Stimulated activated CD4-positive, alpha-beta T cell treated with anti-CD3 and anti-CD28 coated beads, Interleukin-1b, Interleukin-23, amount 100 ng/mL, for 1 hour (primary cell): Measurements from ENCODE around the gene LAP3.
A peak's percentile ranks its signal among the peaks of the same experiment; 100 is the strongest.

Source experiments
- DNase-seq, 2 donors: peaks; one replicate each; pipeline ENCODE4 v3.0.0-alpha.2; 2020; ENCODE audit warnings: low read depth in 2 of 2

LAP3 gene

DNA sequence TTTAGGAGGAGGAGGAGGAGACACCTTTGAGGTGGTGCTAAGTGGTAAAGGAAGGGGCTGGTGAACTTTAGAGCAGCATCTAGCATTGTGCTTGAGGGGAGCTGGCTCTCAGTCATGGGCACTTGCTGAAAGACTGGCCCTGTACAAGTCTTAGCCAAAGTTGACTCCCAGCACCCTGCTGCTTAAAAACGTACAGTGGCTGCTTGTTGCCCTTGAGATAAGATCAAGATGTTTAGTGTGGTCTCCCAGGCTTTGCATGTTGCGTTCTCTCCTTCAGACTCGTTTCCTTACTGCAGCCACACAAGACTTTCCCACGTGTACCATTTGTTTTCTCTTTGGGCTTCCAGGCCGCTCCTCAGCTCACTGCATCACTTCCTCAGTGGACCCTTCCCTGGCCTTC, 39.3 kb downstream of the LAP3 start:
- DNase-seq: no peak

GRCh38 chr4:17618926-17619325, 41.9 kb downstream of the LAP3 start:
- DNase-seq: no peak

DNA sequence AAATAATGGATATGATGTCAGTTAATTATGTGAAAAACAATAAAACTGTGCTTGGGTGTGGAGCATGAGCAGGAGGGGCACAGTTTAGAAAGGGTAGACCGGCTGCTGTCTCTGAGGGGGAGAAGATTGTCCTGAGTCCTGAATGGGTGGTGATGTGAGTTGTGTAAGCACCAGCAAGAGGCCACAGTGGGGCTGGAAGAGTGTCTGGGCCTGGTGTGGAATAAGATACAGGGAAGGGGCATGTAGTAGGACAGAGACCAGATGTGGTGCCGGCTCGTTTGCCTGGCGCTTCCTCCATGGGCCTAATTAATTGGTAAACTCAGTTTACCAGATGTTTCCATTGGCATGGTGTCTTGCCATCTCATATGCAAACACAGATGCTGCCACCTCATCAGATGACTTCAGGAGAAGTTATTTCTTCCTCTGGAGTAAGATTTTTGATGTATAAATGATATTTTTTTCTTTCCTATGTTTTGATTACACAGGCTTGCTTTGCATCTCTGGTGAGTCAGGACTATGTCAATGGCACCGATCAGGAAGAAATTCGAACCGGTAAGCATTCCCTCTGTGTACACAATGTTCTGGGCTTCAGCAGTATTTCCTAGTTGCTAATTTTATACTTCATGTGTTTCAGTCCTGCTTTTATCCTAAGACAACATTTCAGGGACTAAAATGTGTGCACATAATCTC, 42.6 kb downstream of the LAP3 start:
- DNase-seq: no peak

DNA sequence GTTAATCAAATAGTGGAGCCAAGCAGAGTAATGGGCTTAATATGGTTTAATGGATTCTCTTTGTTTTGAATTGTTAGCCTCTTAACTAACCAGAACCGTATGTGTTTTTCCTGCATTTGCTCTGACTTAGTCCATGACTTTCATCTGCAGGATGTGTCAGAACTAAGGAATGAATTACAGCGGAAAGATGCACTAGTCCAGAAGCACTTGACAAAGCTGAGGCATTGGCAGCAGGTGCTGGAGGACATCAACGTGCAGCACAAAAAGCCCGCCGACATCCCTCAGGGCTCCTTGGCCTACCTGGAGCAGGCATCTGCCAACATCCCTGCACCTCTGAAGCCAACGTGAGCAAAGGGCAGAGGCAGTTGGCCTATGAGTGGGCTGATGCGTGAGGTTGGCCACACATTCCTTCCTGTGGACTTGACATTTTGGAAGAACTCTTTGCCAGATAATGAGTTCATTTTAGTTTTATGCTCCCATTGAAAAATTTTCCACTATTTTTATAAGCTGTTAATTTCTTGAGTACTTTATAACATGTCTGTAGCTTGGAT, 46.5 kb downstream of the LAP3 start:
- DNase-seq: no peak

GRCh38 chr4:17624821-17625220, 47.8 kb downstream of the LAP3 start:
- no peak for DNase-seq

DNA sequence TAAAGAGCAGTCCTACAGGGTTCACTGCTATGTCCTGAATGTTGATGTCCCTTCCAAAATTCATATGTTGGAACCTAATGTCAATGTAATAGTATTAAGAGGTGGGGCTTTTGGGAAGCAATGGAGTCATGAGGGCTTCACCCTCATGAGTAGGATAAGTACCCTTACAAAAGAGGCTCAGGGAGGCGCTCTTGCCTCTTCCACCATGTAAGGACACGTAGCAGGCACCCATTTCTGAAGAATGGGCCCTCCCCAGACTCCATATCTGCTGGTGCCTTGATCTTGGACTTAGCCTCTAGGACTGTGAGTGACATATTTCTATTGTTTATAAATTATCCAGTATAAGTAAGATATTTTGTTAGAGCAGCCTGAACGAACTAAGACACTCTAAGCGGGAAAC, 53.2 kb downstream of the LAP3 start:
- no peak for DNase-seq

- no peak for DNase-seq
Observed at GRCh38 chr4:17633600-17633999, 56.6 kb downstream of the LAP3 start.

- no peak for DNase-seq
Observed at GRCh38 chr4:17635056-17635455, 58.1 kb downstream of the LAP3 start.

DNA sequence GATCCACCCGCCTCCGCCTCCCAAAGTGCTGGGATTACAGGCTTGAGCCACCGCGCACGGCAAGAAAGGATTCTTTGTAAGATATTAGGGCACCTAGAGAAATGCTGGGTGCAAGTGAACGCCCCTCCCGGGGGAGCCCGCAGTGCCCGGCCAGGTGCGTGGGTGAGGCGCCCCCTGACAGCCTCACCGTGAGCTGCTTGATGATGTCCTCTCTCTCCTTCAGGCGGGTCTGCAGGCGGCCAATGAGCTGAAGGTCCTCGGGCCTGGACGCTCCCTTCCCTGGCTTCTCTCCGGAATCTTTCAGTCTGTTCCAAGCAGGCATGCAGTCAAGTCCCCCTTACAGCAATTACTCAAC, 59.3 kb downstream of the LAP3 start:
- DNase-seq: no peak

- DNase-seq: peak; percentile 17 to 63
Observed at GRCh38 chr4:17636696-17637622, 60.0 kb downstream of the LAP3 start.

DNA sequence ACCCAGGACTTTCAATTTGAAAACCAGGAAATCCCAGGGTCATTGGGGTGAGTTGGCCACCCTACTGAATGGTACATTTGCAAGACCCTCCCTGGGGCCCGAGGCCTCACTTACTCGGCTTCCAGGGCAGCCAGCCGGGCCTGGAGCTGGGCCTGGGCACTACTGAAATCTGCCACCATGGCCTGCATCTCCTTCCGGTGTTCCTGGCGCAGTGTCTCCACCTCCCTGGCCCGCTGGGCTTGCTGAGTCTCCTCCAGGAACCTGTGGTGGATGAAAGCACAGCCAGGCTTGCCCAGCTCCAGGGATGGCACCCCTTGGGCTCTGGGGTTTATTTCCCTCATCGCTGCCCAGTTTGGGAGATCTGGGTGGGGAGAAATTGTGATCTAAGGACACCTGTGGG, 62.1 kb downstream of the LAP3 start:
- DNase-seq: no peak

DNA sequence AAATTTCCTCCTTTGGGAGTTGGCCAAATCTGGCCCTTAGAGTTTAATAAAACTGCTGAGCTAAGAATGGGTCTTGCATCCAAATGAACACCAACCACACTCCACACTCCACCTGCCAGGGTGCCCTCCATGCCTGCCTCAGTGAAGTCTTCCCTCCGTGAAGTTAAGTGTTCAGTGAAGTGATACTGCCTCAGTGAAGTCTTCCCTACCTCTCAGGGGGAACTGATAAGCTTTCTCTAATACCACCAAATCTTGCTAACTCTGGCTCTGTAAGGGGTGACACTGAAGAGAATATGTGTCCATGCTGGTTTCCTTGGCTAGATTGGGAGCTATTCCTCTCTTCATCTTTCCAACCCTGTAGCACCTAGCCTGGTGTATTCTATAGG, 65.4 kb downstream of the LAP3 start:
- DNase-seq: no peak

DNA sequence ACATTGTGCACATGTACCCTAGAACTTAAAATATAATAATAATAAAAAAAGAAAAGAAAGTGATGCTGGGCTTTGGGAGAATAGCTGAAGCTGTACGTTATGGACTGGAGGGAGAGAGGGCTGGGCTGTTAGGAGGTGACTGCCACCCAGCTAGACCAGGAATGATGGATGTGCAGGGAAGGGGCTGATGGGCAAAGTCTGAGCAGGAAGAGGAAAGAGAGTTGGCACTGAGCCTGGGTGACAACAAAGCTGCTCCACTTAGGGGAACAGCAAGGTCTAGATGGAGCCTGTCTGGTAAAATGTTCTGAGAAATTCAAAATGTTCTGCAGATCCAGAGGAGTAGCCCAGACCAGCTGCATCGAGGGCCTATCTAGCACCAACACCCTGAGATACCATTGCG, 69.7 kb downstream of the LAP3 start:
- DNase-seq: no peak

DNA sequence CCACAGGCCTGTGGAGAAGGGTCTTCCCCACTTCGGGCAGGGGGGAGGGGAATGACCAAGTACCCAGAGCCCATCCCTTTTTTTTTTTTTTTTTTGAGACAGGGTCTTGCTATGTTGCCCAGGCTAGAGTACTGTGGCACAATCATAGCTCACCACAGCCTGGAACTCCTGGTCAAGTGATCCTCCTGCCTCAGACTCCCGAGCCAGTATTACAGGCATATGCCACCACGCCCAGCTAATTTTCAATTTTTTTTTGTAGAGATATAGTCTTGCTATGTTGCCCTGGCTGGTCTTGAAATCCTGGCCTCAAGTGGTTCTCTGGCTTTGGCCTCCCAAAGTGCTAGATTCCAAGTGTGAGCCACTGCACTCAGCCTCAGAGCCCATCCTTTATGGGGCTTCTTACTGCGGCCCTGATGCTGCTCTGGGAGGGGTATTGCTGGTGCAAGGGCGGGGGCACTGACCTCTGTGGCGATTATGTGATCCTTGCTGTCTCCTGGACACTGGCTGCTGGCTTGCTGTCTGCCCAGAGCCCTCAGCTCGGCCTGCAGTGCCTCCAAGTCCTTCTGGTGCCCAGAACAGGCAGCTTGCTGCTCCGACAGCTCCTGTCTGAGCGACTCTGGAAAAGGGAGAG, 70.3 kb downstream of the LAP3 start:
- no peak for DNase-seq

GRCh38 chr4:17647927-17648326, 70.9 kb downstream of the LAP3 start:
- DNase-seq: no peak

GRCh38 chr4:17650406-17650805, 73.4 kb downstream of the LAP3 start:
- no peak for DNase-seq

DNA sequence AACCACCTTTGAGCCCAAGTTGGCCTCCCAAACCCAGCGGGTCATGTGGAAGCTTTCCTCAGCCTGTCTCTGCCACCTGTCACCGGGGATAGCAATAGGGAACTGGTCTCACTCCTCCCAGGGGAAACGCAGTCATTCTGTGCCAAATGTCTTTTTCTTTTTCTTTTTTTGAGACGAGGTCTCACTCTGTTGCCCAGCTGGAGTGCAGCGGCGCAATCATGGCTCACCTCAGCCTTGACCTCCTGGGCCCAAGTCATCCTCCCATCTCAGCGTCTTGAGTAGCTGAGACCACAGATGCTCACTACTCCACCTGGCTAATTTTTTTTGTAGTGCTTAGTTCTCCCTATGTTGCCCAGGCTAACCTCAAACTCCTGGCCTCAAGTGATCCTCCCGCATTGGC, 77.7 kb downstream of the LAP3 start:
- DNase-seq: no peak

- DNase-seq: no peak
Observed at GRCh38 chr4:17657090-17657489, 80.1 kb downstream of the LAP3 start.
